SK-N-SH (cell line): Measurements from ENCODE around the gene CFDP1.

ENCODE experiments used
- EP300 ChIP-seq, 2 experiments: IDR thresholded peaks; 2 replicates each; pipeline versions ENCODE4 v1.4.0 to v1.6.1; 2012; ENCODE audit warnings: borderline replicate concordance in 1 of 2, low read depth in 1 of 2, low read length in 1 of 2
- FOSL2 ChIP-seq: IDR thresholded peaks from 2 replicates; pipeline ENCODE4 v1.4.0; 2012; ENCODE audit warnings: low read depth, mild to moderate bottlenecking, moderate library complexity, borderline replicate concordance
- JUND ChIP-seq: IDR thresholded peaks from 2 replicates; pipeline ENCODE4 v1.4.0; 2012
- RAD21 ChIP-seq: IDR thresholded peaks from 2 replicates; pipeline ENCODE4 v1.6.1; 2012; ENCODE audit warnings: mild to moderate bottlenecking, low read length
- RCOR1 ChIP-seq: fragments of 150-350 bp; IDR thresholded peaks from 2 replicates; pipeline ENCODE4 v1.6.1; 2017; ENCODE audit warnings: antibody characterized with exemption, low read length
- TAF1 ChIP-seq: IDR thresholded peaks from 2 replicates; pipeline ENCODE4 v1.6.1; 2012; ENCODE audit warnings: low read depth, mild to moderate bottlenecking, low read length, moderate library complexity, borderline replicate concordance
- TCF12 ChIP-seq: IDR thresholded peaks from 2 replicates; pipeline ENCODE4 v1.4.0; 2012
- YY1 ChIP-seq: IDR thresholded peaks from 2 replicates; pipeline ENCODE4 v1.4.0; 2012; ENCODE audit warnings: low read depth, mild to moderate bottlenecking
- TF ChIP-seq, protein P1 (sequence below): fragments of 200-600 bp; sonication (generic); IDR thresholded peaks from 2 replicates; pipeline ENCODE4 v1.6.1; 2017; ENCODE audit warnings: antibody characterized with exemption, mild to moderate bottlenecking, moderate library complexity
- TF ChIP-seq, protein P2 (sequence below): IDR thresholded peaks from 2 replicates; pipeline ENCODE4 v1.4.0; 2012; ENCODE audit warnings: low read depth, borderline replicate concordance

DNA sequence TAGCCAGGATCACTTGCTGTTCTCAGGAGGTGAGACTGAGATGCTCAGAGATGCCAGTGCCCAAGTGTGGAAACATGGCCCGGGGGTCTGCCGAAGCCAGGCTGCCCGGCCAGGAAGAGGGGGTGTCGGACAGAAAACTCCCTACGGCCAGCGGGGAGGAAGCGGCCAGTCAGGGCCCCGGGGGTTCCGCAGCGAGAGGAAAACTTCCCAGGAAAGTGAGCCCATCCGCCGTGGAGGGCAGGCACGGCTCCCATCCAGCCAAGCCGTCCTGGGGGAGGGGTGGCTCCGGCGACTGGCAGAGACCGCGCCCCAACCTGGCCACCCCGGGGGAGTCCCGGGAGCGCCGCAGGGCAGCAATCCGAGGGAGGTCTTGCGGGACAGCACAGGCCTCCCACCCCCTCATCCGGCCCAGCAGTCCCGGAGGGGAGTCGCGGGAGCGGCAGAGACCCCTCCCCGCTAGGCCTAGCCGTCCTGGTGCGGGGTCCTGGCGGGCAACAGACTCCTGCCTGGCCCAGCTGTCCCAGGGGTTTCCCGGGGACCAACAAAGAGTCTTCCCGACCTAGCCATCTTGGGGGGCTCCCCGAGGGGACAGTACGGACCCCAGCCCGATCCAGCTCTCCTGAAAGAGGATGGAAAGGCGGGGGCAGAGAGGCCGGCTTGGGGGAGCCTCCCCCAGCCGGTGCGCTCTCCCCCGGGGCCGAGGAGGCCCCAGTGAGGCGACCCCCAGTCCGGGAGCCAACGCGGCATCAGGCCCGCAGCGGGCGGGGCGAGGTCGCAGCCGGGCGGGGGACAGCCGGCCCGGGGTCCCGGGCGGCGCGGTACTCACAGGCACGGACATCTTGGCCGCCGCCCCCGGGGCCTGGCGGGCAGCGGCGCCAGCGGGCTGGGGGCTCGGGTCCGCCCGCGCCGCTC lies 168.0 kb downstream of the CFDP1 start:
- TF ChIP-seq, protein P1, sequence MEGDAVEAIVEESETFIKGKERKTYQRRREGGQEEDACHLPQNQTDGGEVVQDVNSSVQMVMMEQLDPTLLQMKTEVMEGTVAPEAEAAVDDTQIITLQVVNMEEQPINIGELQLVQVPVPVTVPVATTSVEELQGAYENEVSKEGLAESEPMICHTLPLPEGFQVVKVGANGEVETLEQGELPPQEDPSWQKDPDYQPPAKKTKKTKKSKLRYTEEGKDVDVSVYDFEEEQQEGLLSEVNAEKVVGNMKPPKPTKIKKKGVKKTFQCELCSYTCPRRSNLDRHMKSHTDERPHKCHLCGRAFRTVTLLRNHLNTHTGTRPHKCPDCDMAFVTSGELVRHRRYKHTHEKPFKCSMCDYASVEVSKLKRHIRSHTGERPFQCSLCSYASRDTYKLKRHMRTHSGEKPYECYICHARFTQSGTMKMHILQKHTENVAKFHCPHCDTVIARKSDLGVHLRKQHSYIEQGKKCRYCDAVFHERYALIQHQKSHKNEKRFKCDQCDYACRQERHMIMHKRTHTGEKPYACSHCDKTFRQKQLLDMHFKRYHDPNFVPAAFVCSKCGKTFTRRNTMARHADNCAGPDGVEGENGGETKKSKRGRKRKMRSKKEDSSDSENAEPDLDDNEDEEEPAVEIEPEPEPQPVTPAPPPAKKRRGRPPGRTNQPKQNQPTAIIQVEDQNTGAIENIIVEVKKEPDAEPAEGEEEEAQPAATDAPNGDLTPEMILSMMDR = no peak
- TF ChIP-seq EP300 (IDR thresholded peaks at IDR 0.05; ENCODE audit: borderline replicate concordance in 1 of 2, low read depth in 1 of 2, low read length in 1 of 2) (no peak; a peak in 1 of 4 replicates), YY1 (no peak), JUND (no peak), TCF12 (no peak), FOSL2 (no peak), TAF1 (no peak), RAD21 (no peak), RCOR1 (no peak)
- TF ChIP-seq, protein P2, sequence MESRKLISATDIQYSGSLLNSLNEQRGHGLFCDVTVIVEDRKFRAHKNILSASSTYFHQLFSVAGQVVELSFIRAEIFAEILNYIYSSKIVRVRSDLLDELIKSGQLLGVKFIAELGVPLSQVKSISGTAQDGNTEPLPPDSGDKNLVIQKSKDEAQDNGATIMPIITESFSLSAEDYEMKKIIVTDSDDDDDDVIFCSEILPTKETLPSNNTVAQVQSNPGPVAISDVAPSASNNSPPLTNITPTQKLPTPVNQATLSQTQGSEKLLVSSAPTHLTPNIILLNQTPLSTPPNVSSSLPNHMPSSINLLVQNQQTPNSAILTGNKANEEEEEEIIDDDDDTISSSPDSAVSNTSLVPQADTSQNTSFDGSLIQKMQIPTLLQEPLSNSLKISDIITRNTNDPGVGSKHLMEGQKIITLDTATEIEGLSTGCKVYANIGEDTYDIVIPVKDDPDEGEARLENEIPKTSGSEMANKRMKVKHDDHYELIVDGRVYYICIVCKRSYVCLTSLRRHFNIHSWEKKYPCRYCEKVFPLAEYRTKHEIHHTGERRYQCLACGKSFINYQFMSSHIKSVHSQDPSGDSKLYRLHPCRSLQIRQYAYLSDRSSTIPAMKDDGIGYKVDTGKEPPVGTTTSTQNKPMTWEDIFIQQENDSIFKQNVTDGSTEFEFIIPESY = no peak
